Measurements from ENCODE around the gene TRIP12. TPM values are rescaled to one million over a fixed set of nuclear protein-coding genes. Genes with fewer than 3 reads are reported as not detected.

TRIP12 gene
- total RNA-seq, 2 donors from 2014 or later, result 235 to 250 TPM

DNA sequence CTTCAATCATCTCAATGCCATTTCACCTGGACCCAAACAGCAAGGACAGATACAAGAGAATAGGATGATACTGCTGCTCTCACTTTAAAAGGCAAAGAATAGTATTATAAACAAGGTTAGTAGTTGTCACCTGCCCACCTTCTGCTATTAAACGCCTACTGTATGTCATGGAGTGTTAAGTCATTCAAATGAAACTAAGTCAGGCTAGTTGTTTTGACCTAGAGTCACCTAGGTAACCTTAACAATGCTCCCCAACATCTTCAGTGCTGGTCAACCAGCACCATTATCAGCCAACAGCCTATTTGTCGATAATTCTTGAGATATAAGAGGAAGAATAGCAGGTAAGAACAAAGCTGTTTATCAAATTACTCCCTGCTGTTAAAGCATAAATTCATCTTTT lies 39.2 kb downstream of the TRIP12 start:
- ATAC-seq (replicated peaks in 1 of 2) (no peak), DNase-seq (no peak)
- Mint-ChIP-seq H3K4me1 (ENCODE audit: low read depth) (peaks cover 31% of the 10 kb centered on the region), H3K27ac (no peak overlapping the region), H3K9me3 (no peaks in the 10 kb centered on the region), H3K36me3 (ENCODE audit: insufficient read depth in 2 of 2) (peaks cover 3 to 10% of the 10 kb centered on the region in 2 donors), H3K4me3 (no peak overlapping the region), H3K27me3 (ENCODE audit: low read depth) (no peaks in the 10 kb centered on the region)

DNA sequence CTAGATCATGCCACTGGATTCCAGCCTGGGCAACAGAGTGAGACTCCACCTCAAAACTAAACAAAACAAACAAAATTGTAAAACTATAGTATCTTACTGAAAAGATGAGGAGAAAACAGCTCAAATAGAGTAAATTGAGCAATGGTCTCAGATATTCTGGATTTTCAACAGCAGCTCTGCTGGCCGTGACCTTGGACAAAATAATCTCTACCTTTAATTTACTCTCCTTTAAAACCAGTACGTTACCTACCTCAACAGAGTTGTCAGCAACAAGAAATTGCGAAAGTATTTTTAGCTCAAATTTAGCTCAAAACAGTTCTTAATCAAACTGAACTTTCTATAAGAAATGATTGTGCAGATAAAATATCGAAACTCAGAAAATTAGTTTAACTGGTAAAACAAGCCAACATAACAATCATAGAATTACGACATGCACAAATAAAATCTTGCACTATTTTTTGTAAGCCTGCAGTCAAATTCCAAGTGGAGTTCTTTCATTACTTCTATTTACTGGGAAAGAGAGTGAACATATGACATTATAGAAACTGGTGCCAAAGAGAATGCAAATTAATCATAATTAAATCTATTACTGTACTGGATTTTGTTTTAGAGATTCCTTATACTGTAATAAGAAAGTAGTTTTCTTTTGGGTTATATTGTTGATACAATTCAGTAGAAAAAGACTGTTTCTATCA lies 40.8 kb downstream of the TRIP12 start:
- DNase-seq (no peak), ATAC-seq (replicated peaks in 1 of 2) (no peak)
- Mint-ChIP-seq H3K36me3 (ENCODE audit: insufficient read depth in 2 of 2) (peaks cover 3 to 12% of the 10 kb centered on the region in 2 donors), H3K4me3 (no peak overlapping the region), H3K27ac (no peak overlapping the region), H3K9me3 (no peaks in the 10 kb centered on the region), H3K4me1 (ENCODE audit: low read depth) (peaks cover 21% of the 10 kb centered on the region), H3K27me3 (ENCODE audit: low read depth) (no peaks in the 10 kb centered on the region)

DNA sequence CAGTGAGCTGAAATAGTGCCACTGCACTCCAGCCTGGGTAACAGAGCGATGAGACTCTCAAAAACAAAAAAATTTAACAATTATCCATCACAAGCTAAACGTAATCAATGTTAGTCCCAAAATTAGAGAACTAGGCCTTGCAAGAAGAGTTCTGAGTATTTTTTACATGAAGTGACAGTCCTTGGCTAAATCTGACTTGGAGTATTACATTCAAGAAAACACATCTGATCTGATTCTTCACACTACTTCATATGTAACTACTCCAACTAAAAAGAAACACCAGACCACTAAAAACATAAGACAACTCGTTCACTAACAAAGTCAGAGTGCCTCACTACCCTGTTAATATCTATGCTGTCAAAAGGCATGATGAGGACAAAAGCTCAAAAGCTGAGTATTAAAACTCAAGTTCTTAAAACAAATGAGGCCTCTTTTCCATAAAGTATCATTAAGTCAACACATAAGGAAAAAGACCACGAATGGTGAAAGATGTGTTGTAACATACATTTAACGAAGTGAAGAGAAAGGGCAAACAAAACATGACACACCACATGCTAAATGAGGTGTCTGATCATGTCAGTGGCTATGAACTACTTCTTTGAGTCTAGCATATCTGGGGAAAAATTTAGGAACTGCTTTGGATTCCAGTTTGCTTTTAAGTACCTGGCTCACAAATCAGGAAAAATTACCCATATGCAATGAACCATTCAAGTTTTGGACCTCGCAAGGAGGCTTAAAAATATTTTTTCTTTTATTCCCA lies 42.4 kb downstream of the TRIP12 start:
- no peaks in the 10 kb centered on the region for H3K27me3 Mint-ChIP-seq (ENCODE audit: low read depth)
- ATAC-seq (replicated peaks in 1 of 2), result no peak
- no peaks in the 10 kb centered on the region for H3K9me3 Mint-ChIP-seq
- peaks cover 17% of the 10 kb centered on the region for H3K4me1 Mint-ChIP-seq (ENCODE audit: low read depth)
- H3K27ac Mint-ChIP-seq, result no peak overlapping the region
- H3K4me3 Mint-ChIP-seq, result no peak overlapping the region
- DNase-seq, result no peak
- peaks cover 3 to 14% of the 10 kb centered on the region in 2 donors for H3K36me3 Mint-ChIP-seq (ENCODE audit: insufficient read depth in 2 of 2)

DNA sequence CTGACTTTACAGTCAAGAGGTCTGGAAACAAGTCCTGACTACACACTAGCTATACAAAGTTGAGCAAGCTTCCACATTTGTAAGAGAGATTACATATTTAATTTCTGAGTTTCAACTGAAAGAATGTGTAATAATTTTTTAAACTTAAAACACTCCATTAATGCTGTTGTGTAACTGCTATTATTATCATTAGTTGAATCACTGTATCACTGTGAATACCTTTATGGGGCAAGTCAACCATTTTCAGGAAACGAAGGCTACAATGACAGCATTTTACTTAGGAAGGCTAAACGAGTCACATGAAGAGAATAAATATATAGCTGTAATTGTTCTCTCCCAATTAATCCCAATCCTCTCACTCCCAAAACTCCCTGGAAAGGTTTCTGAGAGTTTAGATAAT lies 46.3 kb downstream of the TRIP12 start:
- Mint-ChIP-seq H3K9me3 (no peaks in the 10 kb centered on the region), H3K36me3 (ENCODE audit: insufficient read depth in 2 of 2) (peaks cover 7 to 22% of the 10 kb centered on the region in 2 donors), H3K4me3 (no peak overlapping the region), H3K27me3 (ENCODE audit: low read depth) (no peaks in the 10 kb centered on the region), H3K27ac (no peak overlapping the region), H3K4me1 (ENCODE audit: low read depth) (peaks cover 25% of the 10 kb centered on the region)
- DNase-seq (no peak), ATAC-seq (replicated peaks in 1 of 2) (no peak)

DNA sequence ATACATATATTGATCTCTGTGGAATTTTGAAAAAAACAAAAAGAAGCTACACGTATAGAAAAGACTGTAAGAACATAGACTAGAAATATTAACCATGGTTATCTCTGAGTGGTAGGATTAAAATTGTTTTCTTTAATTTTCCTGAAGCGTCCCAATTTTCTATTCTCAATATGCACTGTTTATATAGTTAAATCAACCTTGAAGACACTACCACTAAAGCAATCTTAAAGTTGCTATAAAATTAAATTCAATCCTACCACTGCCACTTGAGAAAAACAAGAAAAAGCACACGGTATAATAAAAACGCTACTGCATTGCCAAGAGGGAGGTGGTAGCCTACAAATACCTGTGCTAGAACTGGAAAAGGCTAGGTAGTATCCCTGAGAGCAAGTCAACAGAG lies 47.2 kb downstream of the TRIP12 start:
- ATAC-seq (replicated peaks in 1 of 2) (no peak), DNase-seq (no peak)
- H3K4me1 Mint-ChIP-seq (ENCODE audit: low read depth), result peaks cover 34% of the 10 kb centered on the region
- no peaks in the 10 kb centered on the region for H3K27me3 Mint-ChIP-seq (ENCODE audit: low read depth)
- H3K9me3 Mint-ChIP-seq, result no peaks in the 10 kb centered on the region
- H3K4me3 Mint-ChIP-seq, result no peak overlapping the region
- H3K27ac Mint-ChIP-seq, result peak overlapping the region; percentile 36
- peaks cover 7 to 25% of the 10 kb centered on the region in 2 donors for H3K36me3 Mint-ChIP-seq (ENCODE audit: insufficient read depth in 2 of 2)

DNA sequence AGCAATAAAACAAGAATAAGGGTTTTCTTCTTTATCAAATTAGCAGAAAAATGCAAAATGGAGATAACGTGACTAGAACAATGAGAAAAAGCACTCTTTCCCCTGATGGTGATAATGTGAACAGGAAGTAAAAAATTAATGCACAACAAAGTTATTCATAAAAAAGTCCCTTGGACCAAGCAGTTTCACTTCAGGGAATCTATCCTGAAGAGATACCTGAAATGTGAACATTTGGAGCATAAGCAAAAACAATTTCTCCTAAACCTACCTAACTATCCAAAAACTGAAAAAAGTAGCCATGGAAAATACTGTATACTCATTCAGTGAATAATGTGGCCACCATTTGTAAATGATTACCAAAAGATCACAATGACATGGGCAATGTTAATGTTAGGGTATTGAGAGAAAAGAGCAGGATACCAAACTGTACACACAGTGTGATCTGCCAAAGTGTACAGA lies 48.7 kb downstream of the TRIP12 start:
- no peak for DNase-seq
- Mint-ChIP-seq H3K27ac (peak overlapping the region; percentile 86), H3K27me3 (ENCODE audit: low read depth) (no peaks in the 10 kb centered on the region), H3K36me3 (ENCODE audit: insufficient read depth in 2 of 2) (peaks cover 7 to 19% of the 10 kb centered on the region in 2 donors), H3K4me1 (ENCODE audit: low read depth) (peaks cover 41% of the 10 kb centered on the region), H3K4me3 (peak overlapping the region; percentile 20 to 39), H3K9me3 (no peaks in the 10 kb centered on the region)
- ATAC-seq (replicated peaks in 1 of 2), result no peak

DNA sequence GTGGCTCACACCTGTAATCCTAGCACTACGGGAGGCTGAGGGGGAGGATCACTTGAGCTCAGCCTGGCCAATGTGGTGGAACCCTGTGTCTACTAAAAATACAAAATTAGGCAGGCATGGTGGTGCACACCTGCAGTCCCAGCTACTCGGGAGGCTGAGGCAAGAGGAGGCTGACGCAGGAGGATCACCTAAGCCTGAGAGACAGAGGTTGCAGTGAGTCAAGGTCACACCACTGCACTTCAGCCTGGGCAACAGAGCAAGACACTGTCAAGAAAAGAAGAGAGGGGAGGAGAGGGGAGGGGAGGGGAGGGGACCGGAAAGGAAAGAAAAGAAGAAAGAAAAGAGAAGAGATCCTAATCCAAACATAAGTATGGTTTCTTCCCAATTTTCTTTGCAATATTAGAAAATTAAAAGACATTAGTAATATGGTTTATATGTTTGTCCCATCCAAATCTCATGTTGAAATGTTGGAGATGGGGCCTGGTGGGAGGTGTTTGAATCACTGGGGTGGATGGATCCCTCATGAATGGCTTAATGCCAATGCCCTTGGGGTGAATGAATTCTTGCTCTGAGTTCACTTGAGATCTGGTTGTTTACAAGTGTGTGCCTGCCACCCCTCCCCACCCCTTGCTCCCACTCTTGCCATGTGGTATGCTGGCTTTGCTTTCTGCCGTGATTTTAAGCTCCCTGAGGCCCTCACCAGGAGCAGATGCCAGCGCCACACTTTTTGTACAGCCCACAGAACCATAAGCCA lies 50.7 kb downstream of the TRIP12 start:
- Mint-ChIP-seq H3K9me3 (no peaks in the 10 kb centered on the region), H3K4me1 (ENCODE audit: low read depth) (peaks cover 41% of the 10 kb centered on the region), H3K27me3 (ENCODE audit: low read depth) (no peaks in the 10 kb centered on the region), H3K4me3 (no peak overlapping the region), H3K27ac (no peak overlapping the region), H3K36me3 (ENCODE audit: insufficient read depth in 2 of 2) (peaks cover 7 to 16% of the 10 kb centered on the region in 2 donors)
- no peak for DNase-seq
- no peak for ATAC-seq (replicated peaks in 1 of 2)

DNA sequence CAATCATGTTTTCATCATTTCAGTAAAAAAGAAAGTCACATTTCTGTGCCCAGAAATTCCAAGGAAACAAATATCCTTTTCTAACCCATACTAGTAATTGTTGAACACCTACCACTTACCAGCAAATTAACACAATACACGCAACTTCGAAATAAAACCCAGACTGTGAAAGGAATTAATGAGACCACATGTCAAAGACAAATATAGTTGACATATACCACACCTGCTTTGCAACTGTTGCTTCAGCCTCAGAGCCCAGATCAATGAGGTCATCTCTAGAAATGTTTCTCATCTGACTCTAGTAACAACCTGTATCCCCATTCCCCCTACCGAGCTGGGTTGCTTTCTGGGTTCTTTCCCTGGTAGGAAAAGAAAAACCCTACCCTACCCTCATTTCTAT lies 52.6 kb downstream of the TRIP12 start:
- Mint-ChIP-seq H3K9me3 (no peaks in the 10 kb centered on the region), H3K4me3 (no peak overlapping the region), H3K27ac (peak overlapping the region; percentile 30), H3K36me3 (ENCODE audit: insufficient read depth in 2 of 2) (peaks cover 7 to 21% of the 10 kb centered on the region in 2 donors), H3K27me3 (ENCODE audit: low read depth) (no peaks in the 10 kb centered on the region), H3K4me1 (ENCODE audit: low read depth) (peaks cover 34% of the 10 kb centered on the region)
- DNase-seq (no peak), ATAC-seq (replicated peaks in 1 of 2) (no peak)

DNA sequence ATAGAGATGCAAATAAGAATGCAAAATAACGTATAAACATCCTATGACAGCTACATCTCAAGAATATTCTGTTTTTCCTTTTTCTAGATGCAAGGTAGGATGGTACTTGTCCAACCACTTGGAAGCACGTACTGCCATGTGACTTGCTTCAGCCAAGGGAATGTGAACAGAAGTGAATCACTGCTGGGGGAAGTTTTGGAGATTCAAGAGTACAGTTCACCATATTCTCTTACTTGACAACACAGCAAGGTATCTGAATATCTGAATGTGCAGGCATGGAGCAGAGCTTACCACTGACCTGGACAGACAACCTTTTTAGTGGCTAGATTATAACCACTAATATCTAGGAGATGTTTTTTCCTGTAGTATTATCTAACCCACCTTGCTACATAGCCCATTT lies 53.0 kb downstream of the TRIP12 start:
- Mint-ChIP-seq H3K9me3 (no peaks in the 10 kb centered on the region), H3K36me3 (ENCODE audit: insufficient read depth in 2 of 2) (peaks cover 7 to 21% of the 10 kb centered on the region in 2 donors), H3K4me3 (no peak overlapping the region), H3K27me3 (ENCODE audit: low read depth) (no peaks in the 10 kb centered on the region), H3K27ac (no peak overlapping the region), H3K4me1 (ENCODE audit: low read depth) (peaks cover 31% of the 10 kb centered on the region)
- DNase-seq (no peak), ATAC-seq (replicated peaks in 1 of 2) (no peak)

DNA sequence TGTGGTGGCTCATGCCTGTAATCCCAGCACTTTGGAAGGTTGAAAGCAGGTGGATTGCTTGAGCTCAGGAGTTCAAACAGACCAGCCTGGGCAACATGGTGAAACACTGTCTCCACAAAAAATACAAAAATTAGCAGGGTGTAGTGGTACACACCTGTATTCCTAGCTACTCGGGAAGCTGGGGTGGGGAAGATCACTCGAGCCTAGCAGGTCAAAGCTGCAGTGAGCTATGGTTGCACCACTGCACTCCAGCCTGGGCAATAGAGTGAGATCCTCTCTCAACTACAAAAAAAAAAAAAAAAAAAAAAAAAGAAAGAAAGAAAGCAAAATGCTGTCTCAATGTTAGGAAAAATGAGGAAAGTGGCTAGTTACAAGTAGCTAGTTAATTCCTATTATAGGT lies 56.8 kb downstream of the TRIP12 start:
- DNase-seq (no peak), ATAC-seq (replicated peaks in 1 of 2) (no peak)
- H3K4me1 Mint-ChIP-seq (ENCODE audit: low read depth), result peaks cover 11% of the 10 kb centered on the region
- H3K4me3 Mint-ChIP-seq, result no peak overlapping the region
- peaks cover 2 to 11% of the 10 kb centered on the region in 2 donors for H3K36me3 Mint-ChIP-seq (ENCODE audit: insufficient read depth in 2 of 2)
- H3K9me3 Mint-ChIP-seq, result no peaks in the 10 kb centered on the region
- H3K27ac Mint-ChIP-seq, result no peak overlapping the region
- no peaks in the 10 kb centered on the region for H3K27me3 Mint-ChIP-seq (ENCODE audit: low read depth)

DNA sequence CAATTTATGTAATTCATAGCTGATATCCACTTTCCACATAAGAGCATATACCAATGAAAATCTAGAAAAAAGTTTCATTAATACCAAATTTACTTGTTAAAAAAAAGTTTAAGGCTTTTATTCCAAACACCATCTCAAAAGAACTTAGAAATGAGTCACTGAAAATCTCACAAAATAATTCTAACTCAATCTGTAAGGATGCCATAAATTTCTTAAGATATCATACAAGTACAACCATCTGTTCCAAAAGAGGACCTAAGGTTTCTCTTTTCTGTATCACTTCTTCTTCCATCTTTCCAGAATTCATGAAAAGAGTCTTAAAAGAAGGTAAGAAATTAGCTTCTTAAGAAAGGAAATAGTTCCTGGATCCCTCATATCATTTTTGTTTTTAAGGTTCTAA lies 60.4 kb downstream of the TRIP12 start:
- ATAC-seq (replicated peaks in 1 of 2) (no peak), DNase-seq (no peak)
- H3K9me3 Mint-ChIP-seq, result no peaks in the 10 kb centered on the region
- peaks cover 19% of the 10 kb centered on the region for H3K4me1 Mint-ChIP-seq (ENCODE audit: low read depth)
- no peak overlapping the region for H3K4me3 Mint-ChIP-seq
- H3K27me3 Mint-ChIP-seq (ENCODE audit: low read depth), result no peaks in the 10 kb centered on the region
- H3K27ac Mint-ChIP-seq, result no peak overlapping the region
- H3K36me3 Mint-ChIP-seq (ENCODE audit: insufficient read depth in 2 of 2), result peaks cover 4 to 25% of the 10 kb centered on the region in 2 donors

DNA sequence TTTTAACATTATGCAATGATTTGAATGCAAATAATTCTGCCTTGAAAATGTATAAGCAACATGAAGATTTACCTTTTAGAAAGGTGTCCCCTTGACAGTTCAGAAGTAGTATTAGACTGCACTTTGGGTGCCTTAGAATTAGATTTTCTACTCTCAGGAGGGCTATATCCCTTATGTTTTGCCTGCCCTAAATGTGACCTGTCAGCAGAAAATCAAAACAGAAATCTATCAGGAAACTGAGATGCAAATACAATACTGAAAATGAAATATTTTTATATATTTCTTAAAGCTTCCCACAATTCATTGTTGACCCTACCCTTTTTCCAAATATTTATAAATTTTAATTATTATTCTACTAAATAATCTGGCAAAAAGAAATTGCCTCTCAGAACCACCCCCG lies 61.5 kb downstream of the TRIP12 start:
- H3K4me1 Mint-ChIP-seq (ENCODE audit: low read depth), result peaks cover 19% of the 10 kb centered on the region
- no peaks in the 10 kb centered on the region for H3K27me3 Mint-ChIP-seq (ENCODE audit: low read depth)
- peaks cover 6 to 30% of the 10 kb centered on the region in 2 donors for H3K36me3 Mint-ChIP-seq (ENCODE audit: insufficient read depth in 2 of 2)
- no peak overlapping the region for H3K27ac Mint-ChIP-seq
- DNase-seq, result no peak
- H3K9me3 Mint-ChIP-seq, result no peaks in the 10 kb centered on the region
- no peak for ATAC-seq (replicated peaks in 1 of 2)
- no peak overlapping the region for H3K4me3 Mint-ChIP-seq

DNA sequence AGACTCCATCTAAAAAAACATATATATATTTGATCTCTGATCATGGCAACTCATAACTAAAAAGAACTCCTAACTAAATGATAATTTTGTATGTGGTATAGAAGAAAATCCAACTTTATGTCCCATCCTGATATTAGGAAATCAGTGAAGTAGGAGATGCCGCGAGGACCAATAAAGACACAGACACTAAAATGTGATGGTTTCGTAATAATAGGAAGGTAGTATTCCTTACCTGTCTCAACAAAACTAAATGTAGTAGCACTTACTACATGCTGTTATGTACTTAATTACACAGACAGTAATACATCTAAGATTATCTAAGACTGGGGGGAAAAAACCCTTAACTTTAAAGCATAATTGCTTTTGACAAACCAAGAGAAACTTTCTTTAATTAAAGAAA lies 63.5 kb downstream of the TRIP12 start:
- ATAC-seq (replicated peaks in 1 of 2) (no peak), DNase-seq (no peak)
- Mint-ChIP-seq H3K9me3 (no peaks in the 10 kb centered on the region), H3K27ac (no peak overlapping the region), H3K4me1 (ENCODE audit: low read depth) (peaks cover 20% of the 10 kb centered on the region), H3K4me3 (no peak overlapping the region), H3K36me3 (ENCODE audit: insufficient read depth in 2 of 2) (peaks cover 6 to 30% of the 10 kb centered on the region in 2 donors), H3K27me3 (ENCODE audit: low read depth) (no peaks in the 10 kb centered on the region)

Measured in activated T-cell treated with anti-CD3 and anti-CD28 coated beads, Interleukin-2, amount 50 U/mL, for 72 hours (primary cell).